Endothelial cell of umbilical vein (primary cell): ENCODE results near the gene SLC5A1.

ENCODE experiments used
- EZH2 ChIP-seq: IDR thresholded peaks from 2 replicates; pipeline ENCODE4 v1.6.1; 2012; ENCODE audit warnings: borderline replicate concordance, low read depth, mild to moderate bottlenecking, moderate library complexity, low read length, inconsistent platforms; ENCODE audit not compliant: severe bottlenecking
- JUN ChIP-seq: IDR thresholded peaks from 2 replicates; pipeline ENCODE4 v1.6.1; 2011; ENCODE audit warnings: borderline replicate concordance, low read depth; ENCODE audit not compliant: insufficient read length, insufficient read depth
- MYC ChIP-seq: IDR thresholded peaks from one replicate; pipeline ENCODE4 v1.6.1; 2011; ENCODE audit warnings: mild to moderate bottlenecking, low read depth, low read length
- POLR2A ChIP-seq: IDR thresholded peaks from 2 replicates; pipeline ENCODE4 v1.6.1; 2012; ENCODE audit warnings: low read depth, mild to moderate bottlenecking, control low read depth, low read length
- POLR2AphosphoS5 ChIP-seq: IDR thresholded peaks from 2 replicates; pipeline ENCODE4 v1.6.1; 2012; ENCODE audit warnings: low read depth, mild to moderate bottlenecking, control low read depth, low read length, moderate library complexity; ENCODE audit not compliant: insufficient read depth
- TF ChIP-seq, protein P1 (sequence below), 2 donors: IDR thresholded peaks; 1 replicate in 1 of 2; 2 replicates in 1 of 2; pipeline ENCODE4 v1.5.1; 2011; ENCODE audit warnings: low read length in 2 of 2, mild to moderate bottlenecking in 2 of 2, moderate library complexity in 2 of 2, control low read depth in 1 of 2, inconsistent platforms in 1 of 2, low read depth in 1 of 2; ENCODE audit not compliant: insufficient read depth in 1 of 2; ENCODE audit errors: extremely low read depth in 1 of 2

DNA sequence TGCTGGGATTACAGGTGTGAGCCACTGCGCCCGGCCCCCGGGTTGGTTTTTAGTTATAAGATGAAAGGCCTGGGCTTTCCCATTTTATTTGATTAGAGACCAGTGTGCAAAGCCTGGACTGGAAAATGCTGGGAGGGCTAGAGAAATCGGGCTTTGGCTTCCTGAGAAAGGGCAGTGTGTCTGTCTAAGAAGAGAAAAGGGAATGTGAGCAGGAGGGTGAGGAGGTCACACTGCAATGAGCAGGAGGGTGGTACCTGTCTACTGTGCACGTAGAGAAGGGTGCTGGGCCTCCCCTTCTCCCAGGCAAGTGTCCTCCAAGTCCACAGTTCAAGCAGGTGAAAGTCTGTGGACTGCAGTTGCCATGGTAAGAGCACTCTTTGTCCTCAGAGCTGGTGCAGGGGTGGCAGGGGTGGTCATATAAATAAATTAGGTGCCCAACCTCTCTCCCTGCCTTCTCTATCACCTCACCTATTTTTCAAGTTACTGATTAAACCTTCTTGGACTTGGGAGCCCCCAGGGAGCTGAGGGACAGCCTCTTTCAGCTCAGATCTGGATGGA is 30.8 kb downstream of the SLC5A1 start:
- no peak for TF ChIP-seq EZH2
- TF ChIP-seq POLR2A, result no peak
- TF ChIP-seq, protein P1, sequence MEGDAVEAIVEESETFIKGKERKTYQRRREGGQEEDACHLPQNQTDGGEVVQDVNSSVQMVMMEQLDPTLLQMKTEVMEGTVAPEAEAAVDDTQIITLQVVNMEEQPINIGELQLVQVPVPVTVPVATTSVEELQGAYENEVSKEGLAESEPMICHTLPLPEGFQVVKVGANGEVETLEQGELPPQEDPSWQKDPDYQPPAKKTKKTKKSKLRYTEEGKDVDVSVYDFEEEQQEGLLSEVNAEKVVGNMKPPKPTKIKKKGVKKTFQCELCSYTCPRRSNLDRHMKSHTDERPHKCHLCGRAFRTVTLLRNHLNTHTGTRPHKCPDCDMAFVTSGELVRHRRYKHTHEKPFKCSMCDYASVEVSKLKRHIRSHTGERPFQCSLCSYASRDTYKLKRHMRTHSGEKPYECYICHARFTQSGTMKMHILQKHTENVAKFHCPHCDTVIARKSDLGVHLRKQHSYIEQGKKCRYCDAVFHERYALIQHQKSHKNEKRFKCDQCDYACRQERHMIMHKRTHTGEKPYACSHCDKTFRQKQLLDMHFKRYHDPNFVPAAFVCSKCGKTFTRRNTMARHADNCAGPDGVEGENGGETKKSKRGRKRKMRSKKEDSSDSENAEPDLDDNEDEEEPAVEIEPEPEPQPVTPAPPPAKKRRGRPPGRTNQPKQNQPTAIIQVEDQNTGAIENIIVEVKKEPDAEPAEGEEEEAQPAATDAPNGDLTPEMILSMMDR (IDR thresholded peaks at IDR 0.05; ENCODE audit: extremely low read depth in 1 of 2, insufficient read depth in 1 of 2, low read depth in 1 of 2, low read length in 2 of 2), result no peak
- no peak for TF ChIP-seq MYC
- no peak for TF ChIP-seq POLR2AphosphoS5
- TF ChIP-seq JUN, result no peak
